HUDEP-2 (cell line): ENCODE measurements around the gene MTA1.

Experiments used
- DNase-seq, 76 experiments: peaks; one replicate each; lab custom pipeline; 2025; ENCODE audit not compliant: unreplicated experiment in 76 of 76; lab: John Stamatoyannopoulos, UW

The MTA1 gene

DNA sequence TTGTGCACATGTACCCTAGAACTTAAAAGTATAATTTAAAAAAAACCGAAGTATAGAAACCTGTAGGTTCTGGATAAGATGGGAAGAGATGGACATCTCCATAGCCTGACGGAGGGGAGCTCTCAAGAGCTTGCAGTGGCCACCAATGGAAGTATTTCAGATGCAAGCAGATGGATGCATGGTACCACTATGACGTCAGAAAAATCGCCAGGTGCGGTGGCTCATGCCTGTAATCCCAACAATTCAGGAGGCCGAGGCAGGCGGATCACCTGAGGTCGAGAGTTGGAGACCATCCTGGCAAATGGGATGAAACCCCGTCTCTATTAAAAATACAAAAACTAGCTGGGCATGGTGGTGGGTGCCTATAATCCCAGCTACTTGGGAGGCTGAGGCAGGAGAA is 17.9 kb upstream of the MTA1 start:
- no peak for DNase-seq

DNA sequence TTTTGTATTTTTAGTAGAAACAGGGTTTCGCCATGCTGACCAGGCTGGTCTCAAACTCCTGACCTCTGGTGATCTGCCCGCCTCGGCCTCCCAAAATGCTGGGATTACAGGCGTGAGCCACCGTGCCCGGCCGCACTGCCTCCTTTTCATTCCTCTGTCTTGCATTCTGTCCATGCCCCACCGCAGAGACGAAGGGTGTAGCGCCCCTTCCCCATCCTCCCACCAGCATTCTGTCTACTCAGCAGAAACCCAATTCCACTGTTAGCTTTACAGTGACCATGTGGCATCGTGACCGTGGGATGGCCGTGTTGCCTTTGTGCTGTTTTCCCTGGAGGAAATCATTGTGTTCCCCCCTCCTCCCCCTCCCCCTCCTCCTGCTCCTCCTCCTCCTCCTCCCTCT is 11.0 kb upstream of the MTA1 start:
- no peak for DNase-seq

DNA sequence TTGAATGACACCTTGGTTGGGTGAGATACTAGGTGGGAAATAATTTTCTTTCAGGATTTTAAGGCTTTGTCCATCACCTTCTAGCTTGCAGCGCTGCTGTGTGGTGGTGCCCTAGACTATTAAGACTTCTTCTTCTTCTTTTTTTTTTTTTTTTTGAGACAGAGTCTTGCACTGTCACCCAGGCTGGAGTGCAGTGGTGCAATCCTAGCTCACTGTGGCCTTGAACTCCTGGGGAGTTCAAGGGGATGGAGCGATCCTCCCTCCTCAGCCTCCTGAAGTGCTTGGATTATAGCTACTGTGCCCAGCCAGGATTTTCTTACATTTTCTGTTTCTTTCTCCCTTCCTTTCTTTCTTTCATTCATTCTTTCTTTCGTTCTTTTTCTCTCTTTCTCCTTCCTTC is 10.3 kb upstream of the MTA1 start:
- DNase-seq = no peak

DNA sequence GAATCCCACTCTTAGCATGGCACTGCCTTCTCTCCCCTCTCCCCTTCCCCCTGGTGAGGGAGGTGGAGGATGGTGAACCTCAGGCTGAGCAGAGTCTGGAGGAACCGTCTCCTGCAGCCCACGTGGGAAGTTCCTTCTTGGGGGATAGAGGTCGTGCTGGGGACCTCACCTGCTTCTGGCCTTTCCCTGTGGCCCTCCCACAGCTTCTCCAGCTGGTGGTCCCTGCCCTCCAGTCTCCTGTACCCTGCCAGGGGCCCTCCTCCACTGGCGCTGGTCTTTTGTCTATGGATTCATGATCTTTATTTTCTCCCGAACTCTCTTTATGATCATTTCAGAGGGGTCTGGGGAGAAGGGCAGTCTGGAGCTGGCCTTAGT is 9.0 kb upstream of the MTA1 start:
- DNase-seq = no peak

DNA sequence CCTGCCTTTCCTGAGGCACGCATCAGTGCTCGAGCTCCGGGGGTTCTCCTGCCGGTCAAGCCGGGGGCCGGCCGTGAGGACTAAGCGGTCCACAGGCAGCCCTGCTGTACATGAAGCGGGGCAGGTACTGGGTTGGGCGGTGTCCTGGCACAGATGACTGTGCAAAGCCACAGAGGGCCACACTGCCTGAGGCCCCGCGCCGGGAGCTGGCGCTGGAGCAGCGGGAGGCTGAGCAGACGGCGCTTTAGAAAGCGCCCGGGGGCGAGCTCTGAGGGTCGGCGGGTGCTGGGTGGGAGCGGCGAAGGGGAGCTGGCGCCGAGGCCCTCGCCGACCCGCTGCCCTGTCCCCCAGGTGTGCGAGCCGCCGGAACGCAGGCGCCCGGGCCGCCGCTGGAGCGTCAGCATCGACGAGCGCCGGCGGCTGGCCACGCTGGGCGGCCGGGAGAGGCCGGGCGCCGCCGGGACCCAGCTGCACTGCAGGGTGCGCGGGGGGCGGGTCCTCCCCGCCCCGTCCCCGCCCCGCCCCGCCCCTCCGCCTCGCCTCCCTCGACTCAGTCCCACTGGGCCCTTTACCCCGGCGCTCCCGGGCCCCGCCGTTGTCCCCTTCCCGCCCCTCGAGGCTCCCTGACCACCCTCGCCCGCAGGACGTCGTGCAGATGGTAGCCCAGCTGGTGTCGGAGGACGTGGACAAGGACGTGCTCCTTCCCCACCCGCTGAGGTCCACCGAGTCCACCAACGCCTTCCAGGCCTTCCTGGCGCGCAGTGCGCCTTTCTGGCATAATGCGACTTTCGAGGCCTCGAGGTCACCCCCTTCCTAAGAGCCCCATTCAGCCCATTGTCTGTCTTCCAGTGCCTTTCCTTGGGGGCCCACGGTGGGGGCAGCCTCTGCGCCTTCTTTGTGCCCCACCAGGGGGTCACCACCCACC is 8.3 kb upstream of the MTA1 start:
- DNase-seq = peak in 31 of 76 experiments; percentile 5 to 36 (median 23)

DNA sequence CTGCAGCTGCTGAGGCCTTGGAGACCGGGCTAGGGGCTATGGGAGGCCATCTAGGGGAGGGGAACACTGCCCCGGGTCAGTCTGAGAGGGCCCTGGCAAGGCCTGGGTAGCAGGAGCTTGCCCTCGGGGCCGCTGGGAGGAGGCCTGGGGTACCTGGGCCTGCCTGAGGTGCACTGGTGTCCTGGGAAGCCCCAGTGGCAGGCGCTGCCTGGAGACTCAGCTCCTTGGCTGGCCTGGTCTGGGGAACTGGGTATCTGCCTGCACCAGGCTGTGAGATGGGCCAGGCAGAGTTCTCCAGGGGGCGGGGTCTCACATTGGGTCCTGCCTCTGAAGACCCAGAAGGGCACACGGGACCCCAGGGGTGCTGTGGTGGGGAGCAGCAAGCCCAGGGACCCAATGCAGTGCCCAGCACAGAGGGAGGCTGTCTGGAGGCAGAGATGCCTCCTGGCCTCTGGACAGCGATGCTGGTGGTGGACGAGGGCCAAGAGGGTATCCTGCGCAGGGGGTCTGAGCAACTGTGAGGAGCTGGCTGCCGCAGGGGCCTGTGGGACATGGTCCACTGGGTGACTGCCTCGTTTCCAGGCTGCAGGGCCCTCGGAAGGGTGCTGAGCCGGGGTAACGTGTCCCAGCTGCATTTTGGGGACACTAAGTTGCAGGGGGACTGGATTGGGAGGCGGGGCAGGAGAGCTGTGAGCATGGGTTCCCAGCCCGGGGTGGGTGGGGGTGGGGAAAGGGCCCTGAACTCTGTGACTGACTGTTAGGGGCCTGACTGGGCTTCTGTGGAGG is 7.4 kb upstream of the MTA1 start:
- no peak for DNase-seq

DNA sequence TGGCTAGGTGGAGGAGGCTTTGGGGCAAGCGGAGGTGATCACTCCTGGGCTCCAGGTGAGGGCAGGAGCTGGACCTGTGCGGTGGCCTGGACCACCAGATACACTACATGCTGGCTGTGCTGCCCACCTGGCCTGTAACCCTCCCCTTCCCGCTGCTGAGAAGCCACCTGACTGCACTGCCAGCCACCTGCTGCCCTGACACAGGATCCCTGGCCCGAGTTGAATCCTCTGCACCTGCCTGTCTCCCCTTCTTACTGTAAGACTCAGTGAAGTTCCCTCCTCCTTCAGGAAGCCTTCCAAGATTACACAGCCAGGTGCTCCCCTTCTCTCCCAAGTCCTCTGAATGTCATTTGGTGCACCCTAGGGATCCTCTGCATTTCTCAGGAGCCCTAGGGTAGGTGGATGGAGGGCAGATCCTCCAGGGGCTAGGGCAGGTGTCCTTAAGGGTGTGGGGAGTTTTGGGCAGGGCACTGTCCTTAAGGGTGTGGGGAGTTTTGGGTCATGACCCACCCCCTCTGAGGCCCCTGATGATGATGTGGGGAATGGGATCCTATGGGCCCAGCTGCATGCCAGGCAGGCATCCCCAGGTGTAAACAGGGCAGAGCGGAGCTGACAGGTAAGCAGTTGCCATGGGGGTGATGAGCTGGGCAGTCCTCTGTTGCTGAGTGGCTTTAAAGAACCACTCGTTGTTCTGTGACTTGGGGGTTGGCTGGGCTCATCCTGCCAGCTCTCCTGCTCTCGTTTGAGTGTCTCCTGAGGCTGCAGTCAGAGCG is 6.7 kb upstream of the MTA1 start:
- no peak for DNase-seq

DNA sequence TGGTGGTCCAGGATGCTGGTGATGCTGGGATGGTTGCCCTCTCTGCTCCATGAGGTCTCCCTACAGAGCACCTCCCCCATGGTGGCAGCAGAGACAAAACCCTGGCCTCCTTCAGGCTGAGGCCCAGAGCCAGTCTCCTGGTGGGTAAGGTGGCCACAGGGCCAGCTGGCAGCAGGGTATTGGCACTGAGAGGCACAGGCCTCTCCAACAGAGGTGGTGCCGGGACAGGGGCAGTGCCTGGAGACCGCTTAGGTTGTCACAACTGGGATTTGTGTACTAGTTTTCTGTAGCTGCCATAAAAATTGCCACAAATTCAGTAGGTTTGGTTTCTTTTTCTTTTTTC is 6.1 kb upstream of the MTA1 start:
- no peak for DNase-seq

DNA sequence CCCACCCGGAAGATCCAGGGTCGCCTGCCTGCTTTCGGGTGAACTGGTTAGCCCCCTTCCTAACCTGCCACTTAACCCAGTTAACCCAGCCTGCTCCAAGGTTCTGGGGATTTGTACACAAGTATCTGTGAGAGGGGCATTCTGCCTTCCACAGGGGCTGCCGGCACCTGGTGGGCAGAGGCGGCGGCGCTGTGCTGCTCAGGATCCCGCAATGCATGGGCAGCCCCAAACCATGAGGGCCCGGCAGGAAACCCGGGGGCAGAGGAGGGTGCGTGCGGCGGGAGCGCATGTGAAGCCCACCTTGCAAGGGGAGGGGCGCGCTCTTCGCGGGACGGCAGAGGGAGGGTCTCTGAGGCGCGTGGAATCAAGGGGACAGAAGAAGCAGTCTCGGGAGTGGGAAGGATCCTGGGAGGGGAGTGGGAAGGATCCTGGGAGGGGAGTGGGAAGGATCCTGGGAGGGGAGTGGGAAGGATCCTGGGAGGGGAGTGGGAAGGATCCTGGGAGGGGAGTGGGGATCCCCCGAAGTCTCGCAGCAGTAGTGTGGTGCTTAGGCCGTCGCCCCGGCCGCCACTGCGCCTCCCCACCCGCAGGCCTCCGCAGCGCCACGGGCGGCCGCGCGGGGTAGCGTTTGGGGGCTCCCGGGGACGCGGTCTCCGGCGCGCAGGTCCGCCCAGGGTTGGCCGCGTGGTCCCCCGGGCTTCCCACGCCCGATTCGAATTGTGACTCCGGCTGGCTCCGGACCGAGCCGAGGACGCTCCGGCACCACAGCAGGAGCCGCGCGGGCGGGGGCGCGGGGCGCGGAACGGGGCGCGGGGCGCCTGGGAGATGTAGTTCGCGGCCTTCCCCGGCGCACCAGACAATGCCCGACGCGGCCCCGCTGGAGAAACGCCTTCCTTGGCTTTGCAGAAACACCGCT is 4.9 kb upstream of the MTA1 start:
- peak in 59 of 76 experiments; percentile 12 to 68 (median 41) for DNase-seq

DNA sequence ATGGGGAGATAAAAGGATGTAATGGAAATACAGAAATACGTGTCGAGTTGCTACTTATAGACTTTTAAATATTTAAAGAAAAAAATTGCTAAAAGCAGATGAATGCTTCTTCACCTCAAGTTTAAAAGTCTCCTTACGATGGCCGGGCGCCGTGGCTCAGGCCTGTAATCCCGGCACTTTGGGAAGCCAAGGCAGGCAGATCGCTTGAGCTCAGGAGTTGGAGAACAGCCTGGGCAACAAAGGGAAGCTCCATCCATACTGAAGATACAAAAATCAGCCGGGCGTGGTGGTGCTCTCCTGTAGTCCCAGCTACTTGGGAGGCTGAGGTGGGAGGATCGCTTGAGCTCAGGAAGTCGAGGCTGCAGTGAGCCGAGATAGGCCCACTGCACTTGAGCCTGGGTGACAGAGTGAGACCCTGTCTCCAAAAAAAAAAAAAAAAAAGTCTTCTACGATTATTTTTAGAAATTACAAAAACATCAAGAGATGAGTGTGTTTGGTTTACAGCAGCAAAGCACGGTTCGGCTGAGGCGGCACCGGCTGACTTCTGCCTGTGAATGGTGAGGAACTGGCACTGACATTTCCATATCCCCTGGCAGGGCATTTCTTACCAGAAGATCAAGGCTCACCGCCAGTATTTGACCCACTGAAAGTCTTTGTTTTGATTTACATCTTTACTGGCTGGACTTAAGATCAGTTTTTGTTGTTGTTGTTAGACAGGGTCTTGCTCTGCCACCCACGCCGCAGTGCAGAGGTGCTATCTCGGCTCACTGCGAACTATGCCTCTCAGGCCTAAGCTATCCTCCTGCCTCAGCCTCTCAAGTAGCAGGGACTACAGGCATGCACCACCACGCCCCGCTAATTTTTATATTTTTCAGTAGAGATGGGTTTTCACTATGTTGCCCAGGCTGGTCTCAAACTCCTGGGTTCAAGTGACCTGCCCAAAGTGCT is 3.9 kb upstream of the MTA1 start:
- DNase-seq = no peak

DNA sequence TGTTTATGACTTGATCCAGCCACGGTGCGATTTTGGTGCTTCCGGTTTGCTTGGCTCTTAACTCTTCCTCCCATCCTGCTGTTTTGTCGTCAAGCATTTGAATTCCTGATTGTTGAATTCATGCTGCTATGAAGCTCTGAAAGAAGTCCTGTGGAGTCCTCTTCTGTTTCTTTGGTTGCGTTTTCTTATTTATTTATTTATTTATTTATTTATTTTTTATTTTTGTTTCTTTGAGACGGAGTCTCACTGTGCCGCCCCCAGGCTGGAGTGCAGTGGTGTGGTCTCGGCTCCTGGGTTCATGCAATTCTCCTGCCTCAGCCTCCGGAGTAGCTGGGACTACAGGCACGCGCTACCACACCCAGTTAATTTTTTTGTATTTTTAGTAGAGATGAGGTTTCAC is 3.0 kb upstream of the MTA1 start:
- no peak for DNase-seq

DNA sequence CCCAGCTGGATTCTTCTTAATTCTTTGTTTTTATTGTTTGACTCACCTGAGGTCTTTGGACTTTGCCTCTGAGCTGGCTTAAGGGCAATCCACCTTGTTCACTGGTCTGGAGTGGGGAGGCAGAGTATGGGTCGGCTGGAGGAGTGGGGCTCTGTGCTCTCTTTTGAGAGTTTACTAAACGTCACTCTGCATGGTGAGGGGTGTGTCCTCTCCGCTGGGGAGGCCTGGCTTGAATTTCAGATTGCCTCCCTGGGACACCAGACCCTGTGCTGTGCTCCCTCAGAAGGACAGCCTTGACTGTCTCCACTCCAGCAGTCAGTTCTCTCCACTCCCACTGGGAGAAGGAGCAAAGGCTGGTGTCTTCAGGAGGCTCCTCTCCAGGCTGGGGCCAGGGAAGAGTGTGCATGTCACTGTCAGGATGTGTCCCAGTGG is 1.9 kb upstream of the MTA1 start:
- no peak for DNase-seq

DNA sequence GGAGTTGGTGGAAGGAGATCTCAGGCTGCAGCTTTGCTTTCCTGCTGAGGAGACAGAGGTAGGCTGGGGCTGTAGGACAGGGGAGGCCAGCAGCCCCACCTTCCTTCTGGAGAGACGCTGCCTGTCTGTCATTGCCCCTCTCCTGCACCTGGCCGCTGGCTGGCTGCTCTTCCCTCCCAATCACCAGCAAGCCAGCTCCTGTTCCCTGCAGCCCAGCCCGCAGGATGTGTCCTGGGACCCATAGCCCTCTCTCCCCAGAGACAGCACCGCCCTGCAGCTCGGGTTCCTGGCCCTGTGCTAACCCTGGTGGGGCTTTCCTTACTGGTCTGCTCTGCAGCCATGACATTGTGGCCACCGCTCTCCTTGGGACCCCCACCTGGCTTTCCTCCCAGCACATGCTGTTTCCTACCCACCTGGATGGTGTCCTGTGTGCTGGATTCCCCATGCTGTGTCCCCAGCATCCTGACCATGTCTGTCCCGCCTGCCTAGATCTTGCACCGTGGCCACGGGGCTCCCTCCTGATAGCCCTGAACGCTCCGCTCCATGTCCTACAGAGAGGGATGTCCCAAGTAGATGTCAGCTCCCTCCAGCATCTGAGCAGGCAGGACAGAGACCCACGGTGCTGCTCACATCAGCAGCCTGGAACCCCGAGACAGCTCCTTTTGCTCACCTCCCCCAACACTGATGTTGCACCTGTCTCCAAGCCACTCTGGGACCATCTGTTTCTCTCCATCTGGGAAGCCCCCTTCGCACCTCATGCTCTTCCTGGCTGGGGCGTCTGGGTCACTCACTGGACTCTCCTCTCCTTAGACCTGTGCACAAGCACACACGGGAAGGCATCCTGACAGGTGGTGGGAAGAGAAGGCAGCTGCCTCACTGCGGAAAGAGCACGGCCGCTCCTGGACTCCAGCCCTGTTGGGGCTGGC is 1.1 kb upstream of the MTA1 start:
- no peak for DNase-seq

DNA sequence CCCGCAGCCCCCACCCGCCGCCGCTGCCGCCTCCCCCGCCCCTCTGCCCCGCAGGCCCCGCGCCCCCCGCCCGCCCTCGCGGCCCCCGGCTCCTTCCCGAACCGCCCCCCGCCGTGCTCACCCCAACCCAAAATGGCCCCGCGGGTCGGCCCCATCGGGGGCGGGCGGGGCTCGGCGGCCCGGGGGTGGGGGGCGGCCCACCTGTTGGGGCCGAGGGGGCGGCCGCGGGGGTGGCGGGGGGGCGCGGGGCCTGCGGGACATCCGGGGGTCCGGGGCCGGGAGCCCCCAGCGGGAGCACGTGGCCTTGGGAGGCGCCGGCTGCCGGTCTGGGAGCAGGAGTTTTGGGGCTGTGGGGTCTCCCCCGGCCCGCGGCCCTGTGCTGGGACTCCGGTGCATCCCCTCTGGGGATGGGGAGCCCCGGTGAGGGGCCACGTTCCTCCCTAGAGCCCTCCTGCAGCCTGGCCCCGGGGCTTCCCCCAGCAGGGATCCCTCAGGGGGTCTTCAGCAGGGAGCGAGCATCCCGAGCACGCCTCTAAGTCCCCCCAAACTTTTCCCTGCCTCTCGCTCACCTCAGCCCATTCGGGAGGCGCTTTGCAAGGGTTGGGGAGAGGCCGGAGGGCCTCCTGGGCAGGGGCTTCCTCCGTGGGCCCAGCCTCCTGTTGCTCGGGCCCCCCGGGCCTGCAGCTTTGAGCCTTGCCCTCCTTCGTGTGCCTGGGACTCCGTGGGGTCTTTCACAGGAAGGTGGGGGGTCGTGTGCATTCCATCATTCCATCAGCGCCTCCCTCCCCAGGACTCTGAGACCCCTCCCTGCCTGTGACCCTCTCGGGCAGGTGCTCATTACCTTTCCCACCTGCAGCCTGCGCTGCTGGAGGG is 710 bp downstream of the MTA1 start:
- DNase-seq = no peak

DNA sequence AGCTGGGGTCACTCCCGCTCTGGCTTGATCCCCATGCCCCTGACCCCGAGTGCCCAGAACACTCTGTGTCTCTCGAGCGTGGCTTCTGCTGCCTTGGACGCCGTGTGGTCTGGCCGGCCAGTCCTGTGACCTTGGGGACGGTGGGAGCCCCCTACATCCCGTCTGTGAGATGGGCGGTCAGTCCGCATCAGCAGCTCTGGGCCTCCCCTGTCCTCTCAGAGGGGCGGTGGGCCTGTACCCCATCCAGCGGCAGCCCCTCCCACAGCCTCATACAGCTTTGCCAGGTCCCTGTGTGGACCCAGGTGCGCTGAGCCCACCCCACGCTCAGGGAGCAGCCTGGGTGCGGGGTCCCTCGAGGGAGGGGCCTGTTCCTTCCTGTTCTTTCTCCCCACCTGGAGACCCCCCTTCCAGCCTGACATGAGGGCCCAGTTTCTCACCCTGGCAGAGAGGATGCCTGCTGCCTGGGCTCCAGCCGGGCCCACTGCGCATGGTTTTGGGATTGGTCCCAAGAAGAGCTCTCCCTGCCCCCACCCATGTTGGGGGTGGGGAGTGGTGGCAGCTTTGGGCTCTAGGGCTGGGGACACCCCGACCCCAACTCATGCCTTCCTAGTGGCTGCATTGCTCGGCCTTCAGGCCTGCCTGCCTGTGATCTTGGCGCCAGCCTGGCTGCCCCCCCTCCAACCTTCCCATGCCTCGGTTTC is 1.5 kb downstream of the MTA1 start:
- DNase-seq = no peak
